ENCODE data around the gene RAB5A. TPM values are rescaled to one million over a fixed set of nuclear protein-coding genes. Genes with fewer than 3 reads are reported as not detected.

RAB5A gene
- total RNA-seq, 2 donors from 2014 or later: 39.7 to 40.6 TPM

- Histone ChIP-seq H3K9me3 (no peaks in the 10 kb centered on the region), H3K4me3 (no peak overlapping the region), H3K36me3 (no peaks in the 10 kb centered on the region), H3K27ac (no peak overlapping the region), H3K4me1 (no peaks in the 10 kb centered on the region), H3K27me3 (no peaks in the 10 kb centered on the region)
- DNase-seq (ENCODE audit: low spot score): no peak
- no peak for TF ChIP-seq CTCF (IDR thresholded peaks at IDR 0.05)
Observed at GRCh38 chr3:19997502-19997901, 50.6 kb downstream of the RAB5A start.

- no peaks in the 10 kb centered on the region for H3K36me3 ChIP-seq
- H3K27me3 ChIP-seq: no peaks in the 10 kb centered on the region
- TF ChIP-seq CTCF (IDR thresholded peaks at IDR 0.05): no peak
- no peak overlapping the region for H3K27ac ChIP-seq
- H3K9me3 ChIP-seq: no peaks in the 10 kb centered on the region
- no peak overlapping the region for H3K4me3 ChIP-seq
- DNase-seq (ENCODE audit: low spot score): no peak
- H3K4me1 ChIP-seq: no peaks in the 10 kb centered on the region
Observed at GRCh38 chr3:20001932-20002331, 55.0 kb downstream of the RAB5A start.

GRCh38 chr3:20007960-20008359, 61.1 kb downstream of the RAB5A start:
- no peak overlapping the region for H3K4me3 ChIP-seq
- no peak for TF ChIP-seq CTCF (IDR thresholded peaks at IDR 0.05)
- no peak for DNase-seq (ENCODE audit: low spot score)
- no peak overlapping the region for H3K27ac ChIP-seq
- H3K9me3 ChIP-seq: no peaks in the 10 kb centered on the region
- no peaks in the 10 kb centered on the region for H3K36me3 ChIP-seq
- no peaks in the 10 kb centered on the region for H3K27me3 ChIP-seq
- no peaks in the 10 kb centered on the region for H3K4me1 ChIP-seq

GRCh38 chr3:20008646-20009045, 61.7 kb downstream of the RAB5A start:
- no peak for DNase-seq (ENCODE audit: low spot score)
- no peaks in the 10 kb centered on the region for H3K36me3 ChIP-seq
- no peaks in the 10 kb centered on the region for H3K27me3 ChIP-seq

GRCh38 chr3:20012164-20012563, 65.3 kb downstream of the RAB5A start, which contains the start of gene PP2D1:
Gene PP2D1 (minus strand): TSS chr3:20012264. CDS start chr3:20012072, 192 bp downstream.
- Histone ChIP-seq H3K27me3 (no peaks in the 10 kb centered on the region), H3K9me3 (no peaks in the 10 kb centered on the region), H3K27ac (no peak within 1 kb of the TSS), H3K4me1 (no peaks in the 10 kb centered on the region), H3K36me3 (no peaks in the 10 kb centered on the region), H3K4me3 (no peak within 1 kb of the TSS)
- no peak for TF ChIP-seq CTCF (IDR thresholded peaks at IDR 0.05)
- DNase-seq (ENCODE audit: low spot score): no peak

More at GRCh38 chr3:20008646-20009045, 61.7 kb downstream of the RAB5A start:
- H3K9me3 ChIP-seq: no peaks in the 10 kb centered on the region
- no peak overlapping the region for H3K4me3 ChIP-seq
- no peak for TF ChIP-seq CTCF (IDR thresholded peaks at IDR 0.05)
- no peaks in the 10 kb centered on the region for H3K4me1 ChIP-seq
- no peak overlapping the region for H3K27ac ChIP-seq

GRCh38 chr3:20013396-20013795, 66.5 kb downstream of the RAB5A start:
- Histone ChIP-seq H3K4me3 (no peak overlapping the region), H3K36me3 (no peaks in the 10 kb centered on the region), H3K4me1 (no peaks in the 10 kb centered on the region), H3K27me3 (no peaks in the 10 kb centered on the region), H3K27ac (no peak overlapping the region), H3K9me3 (no peaks in the 10 kb centered on the region)
- no peak for DNase-seq (ENCODE audit: low spot score)
- TF ChIP-seq CTCF (IDR thresholded peaks at IDR 0.05): no peak

Data from right atrium auricular region (tissue), 2 donors.